ENCODE data around the gene CYTH2.

CYTH2 gene

DNA sequence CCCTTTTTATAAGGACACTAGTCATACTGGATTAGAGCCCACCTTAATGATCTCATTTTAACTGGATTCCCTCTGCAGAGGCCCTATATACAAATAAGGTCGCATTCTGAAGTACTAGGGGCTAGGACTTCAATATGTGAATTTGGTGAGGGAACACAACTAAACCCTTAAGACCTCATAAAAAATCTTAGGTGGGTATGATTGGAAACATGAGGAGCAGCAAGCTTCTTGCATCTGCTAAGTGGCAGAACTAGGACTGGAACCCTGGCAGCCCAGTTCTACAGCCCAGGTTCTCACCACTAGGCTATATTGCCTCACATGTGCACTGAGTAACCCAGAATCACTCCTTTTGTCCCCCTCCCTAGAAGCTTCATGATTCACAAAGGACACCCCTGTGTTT is 40.5 kb upstream of the CYTH2 start:
- Histone ChIP-seq H3K4me3 (ENCODE audit: low read length, poor library complexity, severe bottlenecking) (no peak overlapping the region), H3K79me2 (ENCODE audit: insufficient read depth, low read length) (no peaks in the 10 kb centered on the region), H3K36me3 (ENCODE audit: insufficient read depth, low read length) (no peaks in the 10 kb centered on the region), H3K4me1 (ENCODE audit: insufficient read depth, low read length, poor library complexity, severe bottlenecking) (no peaks in the 10 kb centered on the region), H3K9me2 (replicated peaks; ENCODE audit: low read depth, low read length) (no peaks in the 10 kb centered on the region), H4K20me1 (ENCODE audit: insufficient read depth, low read length, poor library complexity, severe bottlenecking) (no peaks in the 10 kb centered on the region), H3F3A (ENCODE audit: low read depth) (no peaks in the 10 kb centered on the region), H3K4me2 (ENCODE audit: low read depth, low read length, poor library complexity, severe bottlenecking) (no peak overlapping the region), H2AFZ (ENCODE audit: low read length) (no peak overlapping the region), H3K9ac (ENCODE audit: low read depth, low read length, poor library complexity, severe bottlenecking) (no peak overlapping the region), H3K9me3 (ENCODE audit: insufficient read depth, low read depth, low read length) (no peaks in the 10 kb centered on the region), H3K27me3 (ENCODE audit: insufficient read depth, low read length, poor library complexity, severe bottlenecking) (no peaks in the 10 kb centered on the region)
- TF ChIP-seq CTCF (conservative IDR thresholded peaks at IDR 0.05; ENCODE audit: low read length): no peak
- no peak for TF ChIP-seq EZH2phosphoT487 (IDR thresholded peaks at IDR 0.05; ENCODE audit: borderline replicate concordance)

GRCh38 chr19:48433337-48433736 is 35.8 kb upstream of the CYTH2 start:
- Histone ChIP-seq H3K9ac (ENCODE audit: low read depth, low read length, poor library complexity, severe bottlenecking) (no peak overlapping the region), H3K4me3 (ENCODE audit: low read length, poor library complexity, severe bottlenecking) (no peak overlapping the region)

GRCh38 chr19:48436586-48436985 is 32.6 kb upstream of the CYTH2 start:
- H3K27me3 ChIP-seq (ENCODE audit: insufficient read depth, low read length, poor library complexity, severe bottlenecking): no peaks in the 10 kb centered on the region
- no peak overlapping the region for H2AFZ ChIP-seq (ENCODE audit: low read length)
- H3F3A ChIP-seq (ENCODE audit: low read depth): no peaks in the 10 kb centered on the region
- H3K9ac ChIP-seq (ENCODE audit: low read depth, low read length, poor library complexity, severe bottlenecking): no peak overlapping the region
- no peak overlapping the region for H3K4me3 ChIP-seq (ENCODE audit: low read length, poor library complexity, severe bottlenecking)
- H3K36me3 ChIP-seq (ENCODE audit: insufficient read depth, low read length): no peaks in the 10 kb centered on the region
- no peaks in the 10 kb centered on the region for H3K9me3 ChIP-seq (ENCODE audit: insufficient read depth, low read depth, low read length)
- no peaks in the 10 kb centered on the region for H4K20me1 ChIP-seq (ENCODE audit: insufficient read depth, low read length, poor library complexity, severe bottlenecking)
- no peaks in the 10 kb centered on the region for H3K9me2 ChIP-seq (replicated peaks; ENCODE audit: low read depth, low read length)
- H3K79me2 ChIP-seq (ENCODE audit: insufficient read depth, low read length): no peaks in the 10 kb centered on the region
- H3K4me2 ChIP-seq (ENCODE audit: low read depth, low read length, poor library complexity, severe bottlenecking): no peak overlapping the region
- H3K4me1 ChIP-seq (ENCODE audit: insufficient read depth, low read length, poor library complexity, severe bottlenecking): no peaks in the 10 kb centered on the region
- no peak for TF ChIP-seq EZH2phosphoT487 (IDR thresholded peaks at IDR 0.05; ENCODE audit: borderline replicate concordance)
- TF ChIP-seq CTCF (conservative IDR thresholded peaks at IDR 0.05; ENCODE audit: low read length): no peak

More at GRCh38 chr19:48433337-48433736, 35.8 kb upstream of the CYTH2 start:
- Histone ChIP-seq H2AFZ (ENCODE audit: low read length) (no peak overlapping the region), H3K36me3 (ENCODE audit: insufficient read depth, low read length) (no peaks in the 10 kb centered on the region), H3K9me2 (replicated peaks; ENCODE audit: low read depth, low read length) (no peaks in the 10 kb centered on the region), H3K27me3 (ENCODE audit: insufficient read depth, low read length, poor library complexity, severe bottlenecking) (no peaks in the 10 kb centered on the region), H3K4me1 (ENCODE audit: insufficient read depth, low read length, poor library complexity, severe bottlenecking) (no peaks in the 10 kb centered on the region), H3K9me3 (ENCODE audit: insufficient read depth, low read depth, low read length) (no peaks in the 10 kb centered on the region), H3K4me2 (ENCODE audit: low read depth, low read length, poor library complexity, severe bottlenecking) (no peak overlapping the region), H3F3A (ENCODE audit: low read depth) (no peaks in the 10 kb centered on the region), H3K79me2 (ENCODE audit: insufficient read depth, low read length) (no peaks in the 10 kb centered on the region), H4K20me1 (ENCODE audit: insufficient read depth, low read length, poor library complexity, severe bottlenecking) (no peaks in the 10 kb centered on the region)
- no peak for TF ChIP-seq CTCF (conservative IDR thresholded peaks at IDR 0.05; ENCODE audit: low read length)
- no peak for TF ChIP-seq EZH2phosphoT487 (IDR thresholded peaks at IDR 0.05; ENCODE audit: borderline replicate concordance)

Data from Loucy (cell line).